ENCODE results near the gene NOL6. TPM values are rescaled to one million over a fixed set of nuclear protein-coding genes. Genes with fewer than 3 reads are reported as not detected.

Gene NOL6
- total RNA-seq, 1 experiment from 2014 or later, result 75.1 TPM

GRCh38 chr9:33446240-33446945 lies 27.3 kb downstream of the NOL6 start:
- Histone ChIP-seq H3K27ac (ENCODE audit: low read length) (no peak overlapping the region), H3K4me3 (ENCODE audit: low read depth in 2 of 2, low read length in 2 of 2) (no peak overlapping the region), H3K9me3 (ENCODE audit: control insufficient read depth, insufficient read depth, low read depth, low read length) (no peaks in the 10 kb centered on the region), H3K27me3 (ENCODE audit: control insufficient read depth, insufficient read depth, low read length) (peaks cover 3% of the 10 kb centered on the region), H3K4me1 (ENCODE audit: control insufficient read depth, insufficient read depth, low read length) (peaks cover 7% of the 10 kb centered on the region; the same call in 1 of the 2 replicates), H3K36me3 (ENCODE audit: control insufficient read depth, insufficient read depth, low read length) (no peaks in the 10 kb centered on the region)
- ChIA-PET CTCF (interaction anchor here (1.2 kb wide), 1 partner anchor 71 kb away, joined by 14 read pairs; no protein-coding TSS in a partner anchor), POLR2A (no interaction called here)
- TF ChIP-seq TCF7L2 (IDR thresholded peaks at IDR 0.05; ENCODE audit: low read depth, low read length), result no peak
- no peak for TF ChIP-seq POLR2AphosphoS5 (IDR thresholded peaks at IDR 0.05; ENCODE audit: low read depth, low read length)
- TF ChIP-seq REST (IDR thresholded peaks at IDR 0.05; ENCODE audit: insufficient read depth in 1 of 2, low read depth in 2 of 2, low read length in 1 of 2), result no peak
- no peak for TF ChIP-seq CTCF (IDR thresholded peaks at IDR 0.05)
- TF ChIP-seq SIN3A (IDR thresholded peaks at IDR 0.05; ENCODE audit: borderline replicate concordance, insufficient read depth, low read depth, low read length), result no peak
- DNase-seq (ENCODE audit: low read depth, low spot score) (no peak), ATAC-seq (0 out of 2 replicates have a peak, but pooled peaks have one; percentile 15)
- intact Hi-C loops (cut with micrococcal nuclease; ENCODE audit: unreplicated experiment) (no loop called here), in situ Hi-C loops (cut with HindIII; ENCODE audit: low pct_unique_long_range_greater_than_20kb, low sequenced_read_pairs) (no loop called here)
- BruUV-seq (replicated peaks), result no TSS peak

GRCh38 chr9:33445389-33446239 lies 28.1 kb downstream of the NOL6 start:
- H3K27ac ChIP-seq (ENCODE audit: low read length), result no peak overlapping the region
- CTCF ChIA-PET, result no interaction called here

More at GRCh38 chr9:33445389-33446239, 28.1 kb downstream of the NOL6 start:
- intact Hi-C loops (cut with micrococcal nuclease; ENCODE audit: unreplicated experiment), result no loop called here
- H3K4me1 ChIP-seq (ENCODE audit: control insufficient read depth, insufficient read depth, low read length), result peaks cover 7% of the 10 kb centered on the region; the same call in 1 of the 2 replicates
- POLR2A ChIA-PET, result no interaction called here
- TF ChIP-seq CTCF (IDR thresholded peaks at IDR 0.05) (no peak), TCF7L2 (IDR thresholded peaks at IDR 0.05; ENCODE audit: low read depth, low read length) (no peak), POLR2AphosphoS5 (IDR thresholded peaks at IDR 0.05; ENCODE audit: low read depth, low read length) (no peak), SIN3A (IDR thresholded peaks at IDR 0.05; ENCODE audit: borderline replicate concordance, insufficient read depth, low read depth, low read length) (no peak), REST (IDR thresholded peaks at IDR 0.05; ENCODE audit: insufficient read depth in 1 of 2, low read depth in 2 of 2, low read length in 1 of 2) (no peak)
- in situ Hi-C loops (cut with HindIII; ENCODE audit: low pct_unique_long_range_greater_than_20kb, low sequenced_read_pairs), result no loop called here
- no peaks in the 10 kb centered on the region for H3K9me3 ChIP-seq (ENCODE audit: control insufficient read depth, insufficient read depth, low read depth, low read length)
- no TSS peak for BruUV-seq (replicated peaks)
- no peak overlapping the region for H3K4me3 ChIP-seq (ENCODE audit: low read depth in 2 of 2, low read length in 2 of 2)
- H3K27me3 ChIP-seq (ENCODE audit: control insufficient read depth, insufficient read depth, low read length), result peaks cover 3% of the 10 kb centered on the region
- ATAC-seq, result no peak
- no peak for DNase-seq (ENCODE audit: low read depth, low spot score)
- H3K36me3 ChIP-seq (ENCODE audit: control insufficient read depth, insufficient read depth, low read length), result no peaks in the 10 kb centered on the region

Data from Panc1 (cell line).